Measurements from ENCODE around the gene PMEPA1.

PMEPA1 gene

DNA sequence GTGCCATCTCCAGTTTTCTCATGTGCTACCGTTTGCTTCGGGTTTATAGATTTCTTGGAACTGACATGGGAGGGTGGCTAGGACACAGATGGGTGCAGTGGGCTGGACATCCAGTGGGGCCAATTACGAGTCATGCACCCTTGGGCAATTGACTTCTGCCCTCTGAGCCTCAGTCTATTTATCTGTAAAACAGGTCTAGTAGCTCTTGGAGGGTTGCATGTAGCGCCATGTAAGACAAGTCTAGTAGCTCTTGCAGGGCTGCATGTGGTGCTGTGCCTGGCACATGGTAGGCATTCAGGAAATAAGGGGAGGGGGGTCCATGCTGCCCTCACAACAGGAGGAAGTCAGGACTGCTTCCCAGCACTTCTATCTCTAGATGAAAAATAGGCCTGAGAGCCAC is 15.3 kb downstream of the PMEPA1 start:
- no peak overlapping the region for H3K4me2 ChIP-seq (ENCODE audit: low read length)
- no peak overlapping the region for H3K9ac ChIP-seq (ENCODE audit: low read length)
- H3K27ac ChIP-seq (ENCODE audit: low read length): no peak overlapping the region

DNA sequence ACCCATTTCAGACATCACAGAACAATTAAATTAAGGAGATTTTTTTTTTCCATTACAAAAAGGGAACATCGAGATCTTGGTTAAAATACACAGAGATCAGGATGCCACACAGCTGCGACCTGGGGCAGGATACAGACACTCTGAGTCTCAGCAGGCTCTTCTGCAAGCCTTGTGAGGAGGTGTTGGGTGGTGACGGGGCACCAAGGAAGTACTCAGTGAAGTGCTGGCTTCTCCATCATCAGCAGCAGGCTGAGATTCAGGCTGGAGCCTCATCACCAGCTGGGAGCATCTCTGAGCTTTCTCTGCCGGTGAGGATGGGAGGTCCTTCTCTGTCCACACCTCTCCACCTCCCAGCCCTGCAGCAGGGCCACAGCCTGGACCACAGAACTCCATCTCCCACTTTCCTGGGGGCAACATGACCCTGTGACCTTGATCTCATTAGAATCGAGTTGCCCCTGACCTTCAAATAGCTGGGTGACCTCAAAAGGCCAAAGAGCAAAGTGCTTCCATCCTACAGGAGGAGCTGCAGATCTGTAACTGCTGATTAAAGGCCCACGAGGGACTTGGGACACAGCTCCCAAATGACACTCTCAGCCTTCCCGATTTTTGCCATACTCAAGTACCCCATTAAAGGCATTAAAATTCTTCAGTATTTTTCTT is 16.0 kb downstream of the PMEPA1 start:
- Histone ChIP-seq H3K79me2 (ENCODE audit: low read length) (no peaks in the 10 kb centered on the region), H3K9me3 (ENCODE audit: insufficient read depth, low read length) (no peaks in the 10 kb centered on the region), H3K4me2 (ENCODE audit: low read length) (no peak overlapping the region), H3K4me3 (ENCODE audit: low read length) (no peak overlapping the region), H3K27me3 (ENCODE audit: low read depth, low read length) (peaks cover 98% of the 10 kb centered on the region), H4K20me1 (ENCODE audit: insufficient read depth, low read length) (no peaks in the 10 kb centered on the region), H3K27ac (ENCODE audit: low read length) (no peak overlapping the region), H2AFZ (ENCODE audit: low read depth, low read length) (no peak overlapping the region), H3K9ac (ENCODE audit: low read length) (no peak overlapping the region), H3K36me3 (replicated peaks; ENCODE audit: low read depth, low read length) (no peaks in the 10 kb centered on the region), H3K4me1 (ENCODE audit: low read length) (peaks cover 1% of the 10 kb centered on the region)
- TF ChIP-seq, protein P1, sequence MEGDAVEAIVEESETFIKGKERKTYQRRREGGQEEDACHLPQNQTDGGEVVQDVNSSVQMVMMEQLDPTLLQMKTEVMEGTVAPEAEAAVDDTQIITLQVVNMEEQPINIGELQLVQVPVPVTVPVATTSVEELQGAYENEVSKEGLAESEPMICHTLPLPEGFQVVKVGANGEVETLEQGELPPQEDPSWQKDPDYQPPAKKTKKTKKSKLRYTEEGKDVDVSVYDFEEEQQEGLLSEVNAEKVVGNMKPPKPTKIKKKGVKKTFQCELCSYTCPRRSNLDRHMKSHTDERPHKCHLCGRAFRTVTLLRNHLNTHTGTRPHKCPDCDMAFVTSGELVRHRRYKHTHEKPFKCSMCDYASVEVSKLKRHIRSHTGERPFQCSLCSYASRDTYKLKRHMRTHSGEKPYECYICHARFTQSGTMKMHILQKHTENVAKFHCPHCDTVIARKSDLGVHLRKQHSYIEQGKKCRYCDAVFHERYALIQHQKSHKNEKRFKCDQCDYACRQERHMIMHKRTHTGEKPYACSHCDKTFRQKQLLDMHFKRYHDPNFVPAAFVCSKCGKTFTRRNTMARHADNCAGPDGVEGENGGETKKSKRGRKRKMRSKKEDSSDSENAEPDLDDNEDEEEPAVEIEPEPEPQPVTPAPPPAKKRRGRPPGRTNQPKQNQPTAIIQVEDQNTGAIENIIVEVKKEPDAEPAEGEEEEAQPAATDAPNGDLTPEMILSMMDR (IDR thresholded peaks at IDR 0.05; ENCODE audit: low read depth, low read length): no peak
- no peak for TF ChIP-seq EZH2phosphoT487 (IDR thresholded peaks at IDR 0.05; ENCODE audit: low read depth)

More for the DNA sequence above, 15.3 kb downstream of the PMEPA1 start:
- Histone ChIP-seq H3K4me3 (ENCODE audit: low read length) (no peak overlapping the region), H3K27me3 (ENCODE audit: low read depth, low read length) (peaks cover 98% of the 10 kb centered on the region), H3K36me3 (replicated peaks; ENCODE audit: low read depth, low read length) (no peaks in the 10 kb centered on the region), H4K20me1 (ENCODE audit: insufficient read depth, low read length) (no peaks in the 10 kb centered on the region), H2AFZ (ENCODE audit: low read depth, low read length) (no peak overlapping the region), H3K4me1 (ENCODE audit: low read length) (peaks cover 8% of the 10 kb centered on the region), H3K9me3 (ENCODE audit: insufficient read depth, low read length) (no peaks in the 10 kb centered on the region), H3K79me2 (ENCODE audit: low read length) (no peaks in the 10 kb centered on the region)
- TF ChIP-seq, protein P1 (IDR thresholded peaks at IDR 0.05; ENCODE audit: low read depth, low read length): no peak
- no peak for TF ChIP-seq EZH2phosphoT487 (IDR thresholded peaks at IDR 0.05; ENCODE audit: low read depth)

DNA sequence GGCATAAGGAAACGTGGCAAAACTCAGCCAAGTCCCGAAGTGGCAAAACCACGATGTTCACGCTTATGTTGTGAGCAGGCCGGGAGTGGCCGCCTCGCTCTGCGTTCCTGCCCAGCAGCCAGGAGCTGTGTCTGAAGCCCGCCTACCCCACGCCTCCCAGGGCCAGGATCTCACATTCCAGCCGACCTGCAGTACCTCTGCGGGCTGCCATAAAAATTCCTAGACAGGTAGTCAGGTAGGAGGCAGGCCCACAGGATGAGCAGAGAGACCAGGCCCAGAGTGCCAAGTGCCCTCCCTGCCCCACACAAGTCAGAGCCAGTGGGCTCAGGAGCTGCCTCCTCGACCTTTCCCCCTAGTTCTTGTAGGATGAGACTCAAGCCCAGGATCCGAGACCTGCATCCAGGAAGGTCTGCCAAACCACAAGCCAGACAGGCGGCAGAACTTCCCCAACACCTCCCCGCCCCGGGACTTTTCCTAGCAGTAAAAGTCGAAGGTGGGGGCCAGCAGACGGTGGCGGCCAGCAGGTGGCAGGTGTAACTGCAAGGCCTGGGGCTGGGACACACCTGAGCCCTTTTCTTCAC is 16.7 kb downstream of the PMEPA1 start:
- Histone ChIP-seq H3K9ac (ENCODE audit: low read length) (no peak overlapping the region), H3K4me1 (ENCODE audit: low read length) (no peaks in the 10 kb centered on the region), H3K79me2 (ENCODE audit: low read length) (no peaks in the 10 kb centered on the region), H3K27ac (ENCODE audit: low read length) (no peak overlapping the region), H3K27me3 (ENCODE audit: low read depth, low read length) (peaks cover 98% of the 10 kb centered on the region), H4K20me1 (ENCODE audit: insufficient read depth, low read length) (no peaks in the 10 kb centered on the region), H3K9me3 (ENCODE audit: insufficient read depth, low read length) (no peaks in the 10 kb centered on the region), H2AFZ (ENCODE audit: low read depth, low read length) (no peak overlapping the region), H3K36me3 (replicated peaks; ENCODE audit: low read depth, low read length) (no peaks in the 10 kb centered on the region), H3K4me2 (ENCODE audit: low read length) (no peak overlapping the region), H3K4me3 (ENCODE audit: low read length) (no peak overlapping the region)
- TF ChIP-seq EZH2phosphoT487 (IDR thresholded peaks at IDR 0.05; ENCODE audit: low read depth): no peak
- TF ChIP-seq, protein P1 (IDR thresholded peaks at IDR 0.05; ENCODE audit: low read depth, low read length): peak; percentile 50

DNA sequence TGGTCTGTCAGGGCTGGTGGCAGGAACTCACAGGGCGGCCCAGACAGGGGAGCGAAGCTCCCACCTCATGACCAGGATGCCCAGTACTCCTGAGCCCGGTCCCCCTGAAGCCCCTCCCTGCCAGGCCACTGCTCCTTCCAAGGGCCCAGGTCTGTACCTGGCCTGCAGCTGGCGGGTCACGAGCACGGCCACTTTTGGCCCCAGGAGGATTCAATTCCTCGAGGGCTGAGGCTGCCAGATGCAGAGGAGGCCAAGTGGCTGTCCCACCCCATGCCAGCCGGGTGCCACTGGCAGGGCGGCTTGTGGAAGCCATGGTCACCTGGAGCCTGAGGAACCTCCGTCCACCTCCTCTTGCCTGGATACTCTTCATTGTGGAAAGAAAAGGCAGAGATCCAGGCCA is 17.4 kb downstream of the PMEPA1 start:
- TF ChIP-seq, protein P1 (IDR thresholded peaks at IDR 0.05; ENCODE audit: low read depth, low read length): no peak
- TF ChIP-seq EZH2phosphoT487 (IDR thresholded peaks at IDR 0.05; ENCODE audit: low read depth): no peak
- Histone ChIP-seq H3K27ac (ENCODE audit: low read length) (no peak overlapping the region), H3K79me2 (ENCODE audit: low read length) (no peaks in the 10 kb centered on the region), H3K4me1 (ENCODE audit: low read length) (no peaks in the 10 kb centered on the region), H2AFZ (ENCODE audit: low read depth, low read length) (no peak overlapping the region), H3K36me3 (replicated peaks; ENCODE audit: low read depth, low read length) (no peaks in the 10 kb centered on the region), H3K4me2 (ENCODE audit: low read length) (no peak overlapping the region), H4K20me1 (ENCODE audit: insufficient read depth, low read length) (no peaks in the 10 kb centered on the region), H3K9ac (ENCODE audit: low read length) (no peak overlapping the region), H3K4me3 (ENCODE audit: low read length) (no peak overlapping the region), H3K27me3 (ENCODE audit: low read depth, low read length) (peaks cover 97% of the 10 kb centered on the region), H3K9me3 (ENCODE audit: insufficient read depth, low read length) (no peaks in the 10 kb centered on the region)

Measured in OCI-LY3 (cell line).